Measurements from ENCODE around the gene MYL6. TPM values are rescaled to one million over a fixed set of nuclear protein-coding genes. Genes with fewer than 3 reads are reported as not detected.

MYL6 gene
- total RNA-seq, 1 experiment from 2014 or later = 640 TPM

DNA sequence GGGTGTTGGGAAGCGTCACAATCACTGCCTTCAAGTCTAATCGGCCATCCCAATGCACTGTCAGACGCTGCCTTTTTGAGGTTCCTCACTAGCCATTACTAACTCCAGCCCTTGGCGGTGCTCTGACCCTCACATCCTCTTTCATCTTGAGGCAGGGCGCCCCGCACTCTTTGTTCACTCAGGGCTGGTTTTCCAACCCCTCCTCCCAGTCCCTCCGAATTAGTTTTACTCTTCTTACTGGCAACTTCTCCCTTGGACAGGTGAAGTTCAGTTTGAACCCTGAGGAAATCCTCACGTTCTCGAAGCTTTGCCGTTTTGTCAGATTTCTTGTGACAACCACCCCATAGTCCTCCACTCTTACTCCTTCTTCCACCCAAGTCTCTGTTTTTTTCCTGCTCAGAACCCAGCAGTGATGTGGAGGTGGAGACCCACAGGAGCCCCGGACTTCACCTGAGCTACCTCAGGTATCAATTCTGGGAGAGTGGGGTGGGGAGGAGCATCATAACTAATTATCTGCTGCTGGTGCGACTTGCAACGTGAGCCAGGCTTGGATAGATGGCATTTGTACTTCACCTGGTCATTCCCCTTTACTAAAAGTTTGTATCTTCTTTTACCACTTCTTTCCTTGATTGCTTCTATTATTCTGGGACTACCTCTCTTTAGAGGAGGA is 39.3 kb upstream of the MYL6 start:
- Histone ChIP-seq H3K27me3 (ENCODE audit: low read length) (no peaks in the 10 kb centered on the region), H3K9ac (ENCODE audit: low read length) (peak overlapping the region; percentile 77), H3K9me2 (replicated peaks; ENCODE audit: insufficient read depth, low read length) (no peaks in the 10 kb centered on the region), H3K4me3 (ENCODE audit: low read length) (peak overlapping the region; percentile 74), H3K79me2 (ENCODE audit: low read length) (peaks cover 30% of the 10 kb centered on the region), H3K36me3 (ENCODE audit: insufficient read depth, low read length) (peaks cover 10% of the 10 kb centered on the region), H3K9me3 (ENCODE audit: low read length) (no peaks in the 10 kb centered on the region), H3K4me1 (ENCODE audit: low read length) (peaks cover 25% of the 10 kb centered on the region), H3K27ac (ENCODE audit: low read length) (peak overlapping the region; percentile 61), H4K20me1 (ENCODE audit: insufficient read depth, low read depth, low read length) (no peaks in the 10 kb centered on the region), H3K4me2 (ENCODE audit: low read depth, low read length, poor library complexity, severe bottlenecking) (peak overlapping the region; percentile 94), H2AFZ (ENCODE audit: low read length) (no peak overlapping the region)
- DNase-seq = no peak

DNA sequence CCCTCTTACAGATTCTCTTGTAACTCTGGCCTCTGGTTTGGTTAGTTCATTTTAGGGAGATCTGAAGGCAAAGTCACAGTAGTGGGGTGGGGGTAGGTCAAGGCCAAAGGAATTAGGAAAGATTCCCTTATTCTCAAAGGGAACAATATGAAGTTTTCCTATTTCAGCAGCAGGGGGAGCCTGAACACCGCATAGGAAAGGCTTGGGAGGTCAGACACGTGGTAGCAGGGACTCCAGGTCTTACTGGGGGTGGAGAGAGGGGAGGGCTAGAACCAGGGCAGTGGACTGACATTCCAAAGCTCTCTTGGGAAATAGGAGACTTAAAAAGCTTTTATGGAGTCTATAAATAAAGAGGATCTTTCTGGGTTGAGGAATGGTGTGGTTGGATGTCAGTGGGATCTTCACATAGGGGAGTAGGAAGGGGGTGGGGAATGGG is 38.8 kb upstream of the MYL6 start:
- Histone ChIP-seq H3K4me1 (ENCODE audit: low read length) (peaks cover 25% of the 10 kb centered on the region), H3K79me2 (ENCODE audit: low read length) (peaks cover 32% of the 10 kb centered on the region), H3K36me3 (ENCODE audit: insufficient read depth, low read length) (peaks cover 9% of the 10 kb centered on the region), H3K27ac (ENCODE audit: low read length) (peak overlapping the region; percentile 61), H3K9ac (ENCODE audit: low read length) (peak overlapping the region; percentile 77), H3K4me3 (ENCODE audit: low read length) (peak overlapping the region; percentile 74), H3K9me2 (replicated peaks; ENCODE audit: insufficient read depth, low read length) (no peaks in the 10 kb centered on the region), H3K9me3 (ENCODE audit: low read length) (no peaks in the 10 kb centered on the region), H3K4me2 (ENCODE audit: low read depth, low read length, poor library complexity, severe bottlenecking) (peak overlapping the region; percentile 94), H3K27me3 (ENCODE audit: low read length) (no peaks in the 10 kb centered on the region), H4K20me1 (ENCODE audit: insufficient read depth, low read depth, low read length) (no peaks in the 10 kb centered on the region), H2AFZ (ENCODE audit: low read length) (no peak overlapping the region)
- peak; percentile 87 for DNase-seq

GRCh38 chr12:56120158-56120846 is 37.9 kb upstream of the MYL6 start:
- Histone ChIP-seq H3K4me1 (ENCODE audit: low read length) (peaks cover 21% of the 10 kb centered on the region), H3K27me3 (ENCODE audit: low read length) (no peaks in the 10 kb centered on the region), H3K9me2 (replicated peaks; ENCODE audit: insufficient read depth, low read length) (no peaks in the 10 kb centered on the region), H2AFZ (ENCODE audit: low read length) (no peak overlapping the region), H3K27ac (ENCODE audit: low read length) (no peak overlapping the region), H3K36me3 (ENCODE audit: insufficient read depth, low read length) (peaks cover 9% of the 10 kb centered on the region), H3K4me2 (ENCODE audit: low read depth, low read length, poor library complexity, severe bottlenecking) (peak overlapping the region; percentile 94), H3K9ac (ENCODE audit: low read length) (peak overlapping the region; percentile 77), H3K9me3 (ENCODE audit: low read length) (no peaks in the 10 kb centered on the region), H3K4me3 (ENCODE audit: low read length) (peak overlapping the region; percentile 74; the same call in 1 of the 2 replicates), H3K79me2 (ENCODE audit: low read length) (peaks cover 32% of the 10 kb centered on the region), H4K20me1 (ENCODE audit: insufficient read depth, low read depth, low read length) (no peaks in the 10 kb centered on the region)
- DNase-seq = no peak

DNA sequence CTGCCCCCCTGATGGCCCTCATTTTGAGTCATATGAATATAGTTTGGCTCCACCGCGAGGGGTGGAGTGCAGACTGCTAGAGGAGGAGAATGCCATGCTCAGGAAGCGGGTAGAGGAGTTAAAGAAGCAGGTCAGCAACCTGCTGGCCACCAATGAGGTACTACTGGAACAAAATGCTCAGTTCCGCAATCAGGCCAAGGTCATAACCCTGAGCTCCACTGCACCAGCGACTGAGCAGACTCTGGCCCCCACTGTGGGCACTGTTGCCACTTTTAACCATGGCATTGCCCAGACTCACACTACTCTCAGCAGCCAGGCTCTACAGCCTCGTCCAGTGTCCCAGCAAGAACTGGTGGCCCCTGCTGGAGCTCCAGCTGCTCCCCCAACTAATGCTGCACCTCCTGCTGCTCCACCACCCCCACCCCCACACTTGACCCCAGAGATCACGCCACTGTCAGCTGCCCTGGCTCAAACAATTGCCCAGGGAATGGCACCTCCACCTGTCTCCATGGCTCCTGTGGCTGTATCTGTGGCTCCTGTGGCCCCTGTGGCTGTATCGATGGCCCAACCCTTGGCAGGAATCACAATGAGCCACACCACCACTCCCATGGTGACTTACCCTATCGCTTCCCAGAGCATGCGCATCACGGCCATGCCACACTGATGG is 36.8 kb upstream of the MYL6 start:
- no peaks in the 10 kb centered on the region for H4K20me1 ChIP-seq (ENCODE audit: insufficient read depth, low read depth, low read length)
- no peak overlapping the region for H2AFZ ChIP-seq (ENCODE audit: low read length)
- H3K9ac ChIP-seq (ENCODE audit: low read length) = no peak overlapping the region
- H3K27ac ChIP-seq (ENCODE audit: low read length) = no peak overlapping the region
- H3K27me3 ChIP-seq (ENCODE audit: low read length) = no peaks in the 10 kb centered on the region
- H3K4me3 ChIP-seq (ENCODE audit: low read length) = no peak overlapping the region
- no peaks in the 10 kb centered on the region for H3K9me3 ChIP-seq (ENCODE audit: low read length)
- H3K9me2 ChIP-seq (replicated peaks; ENCODE audit: insufficient read depth, low read length) = no peaks in the 10 kb centered on the region
- peaks cover 32% of the 10 kb centered on the region for H3K79me2 ChIP-seq (ENCODE audit: low read length)
- no peak for DNase-seq
- peaks cover 25% of the 10 kb centered on the region for H3K4me1 ChIP-seq (ENCODE audit: low read length)
- H3K4me2 ChIP-seq (ENCODE audit: low read depth, low read length, poor library complexity, severe bottlenecking) = no peak overlapping the region
- H3K36me3 ChIP-seq (ENCODE audit: insufficient read depth, low read length) = peaks cover 9% of the 10 kb centered on the region

- H3K4me1 ChIP-seq (ENCODE audit: low read length) = peaks cover 38% of the 10 kb centered on the region
- H3K9ac ChIP-seq (ENCODE audit: low read length) = no peak overlapping the region
- H4K20me1 ChIP-seq (ENCODE audit: insufficient read depth, low read depth, low read length) = no peaks in the 10 kb centered on the region
These were observed 35.5 kb upstream of the MYL6 start for GRCh38 chr12:56122637-56123036.

GRCh38 chr12:56124133-56124532 is 34.0 kb upstream of the MYL6 start:
- no peak overlapping the region for H2AFZ ChIP-seq (ENCODE audit: low read length)
- H3K9ac ChIP-seq (ENCODE audit: low read length) = no peak overlapping the region
- H3K79me2 ChIP-seq (ENCODE audit: low read length) = peaks cover 27% of the 10 kb centered on the region

More at GRCh38 chr12:56122637-56123036, 35.5 kb upstream of the MYL6 start:
- no peaks in the 10 kb centered on the region for H3K9me2 ChIP-seq (replicated peaks; ENCODE audit: insufficient read depth, low read length)
- H3K9me3 ChIP-seq (ENCODE audit: low read length) = no peaks in the 10 kb centered on the region
- peaks cover 23% of the 10 kb centered on the region for H3K79me2 ChIP-seq (ENCODE audit: low read length)
- H3K36me3 ChIP-seq (ENCODE audit: insufficient read depth, low read length) = 0 out of 2 replicates have a peak, but pooled peaks cover 6% of the 10 kb centered on the region
- H3K4me2 ChIP-seq (ENCODE audit: low read depth, low read length, poor library complexity, severe bottlenecking) = no peak overlapping the region
- DNase-seq = no peak
- no peak overlapping the region for H3K27ac ChIP-seq (ENCODE audit: low read length)
- no peak overlapping the region for H3K4me3 ChIP-seq (ENCODE audit: low read length)
- H3K27me3 ChIP-seq (ENCODE audit: low read length) = no peaks in the 10 kb centered on the region
- no peak overlapping the region for H2AFZ ChIP-seq (ENCODE audit: low read length)

DNA sequence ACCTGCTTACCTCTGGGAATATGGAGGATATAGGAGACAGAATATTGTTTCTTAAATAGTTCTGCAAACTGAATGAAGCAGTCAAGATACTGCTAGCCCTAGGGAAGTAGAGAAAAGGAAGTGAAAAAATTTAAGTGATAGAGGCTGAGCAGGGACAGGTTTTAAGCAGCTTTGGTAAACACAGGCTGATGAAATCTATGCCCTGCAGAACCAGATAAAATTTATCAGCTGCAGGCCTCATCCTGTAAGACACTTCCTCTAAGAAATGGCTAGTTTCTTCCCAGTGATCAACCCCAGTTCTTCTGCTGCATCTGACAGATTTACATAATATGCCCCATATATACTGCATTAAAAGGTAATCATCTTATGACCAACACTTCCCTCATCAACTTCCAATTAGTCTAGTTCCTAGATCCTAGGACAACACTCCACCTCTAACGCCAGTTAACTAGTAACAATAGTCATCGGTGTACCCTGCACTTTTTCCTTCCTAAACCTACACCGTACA is 31.4 kb upstream of the MYL6 start:
- peak; percentile 67 for DNase-seq
- Histone ChIP-seq H3K4me3 (ENCODE audit: low read length) (peak overlapping the region; percentile 63), H3K27me3 (ENCODE audit: low read length) (no peaks in the 10 kb centered on the region), H3K9me3 (ENCODE audit: low read length) (no peaks in the 10 kb centered on the region), H4K20me1 (ENCODE audit: insufficient read depth, low read depth, low read length) (no peaks in the 10 kb centered on the region), H3K4me1 (ENCODE audit: low read length) (peaks cover 28% of the 10 kb centered on the region), H3K9ac (ENCODE audit: low read length) (peak overlapping the region; percentile 65), H3K9me2 (replicated peaks; ENCODE audit: insufficient read depth, low read length) (no peaks in the 10 kb centered on the region), H2AFZ (ENCODE audit: low read length) (no peak overlapping the region), H3K4me2 (ENCODE audit: low read depth, low read length, poor library complexity, severe bottlenecking) (peak overlapping the region; percentile 90), H3K79me2 (ENCODE audit: low read length) (peaks cover 27% of the 10 kb centered on the region), H3K27ac (ENCODE audit: low read length) (peak overlapping the region; percentile 88), H3K36me3 (ENCODE audit: insufficient read depth, low read length) (peaks cover 14% of the 10 kb centered on the region)

More at GRCh38 chr12:56124133-56124532, 34.0 kb upstream of the MYL6 start:
- H4K20me1 ChIP-seq (ENCODE audit: insufficient read depth, low read depth, low read length) = no peaks in the 10 kb centered on the region
- H3K9me2 ChIP-seq (replicated peaks; ENCODE audit: insufficient read depth, low read length) = no peaks in the 10 kb centered on the region
- DNase-seq = no peak
- H3K36me3 ChIP-seq (ENCODE audit: insufficient read depth, low read length) = 0 out of 2 replicates have a peak, but pooled peaks cover 6% of the 10 kb centered on the region
- no peak overlapping the region for H3K4me2 ChIP-seq (ENCODE audit: low read depth, low read length, poor library complexity, severe bottlenecking)
- peaks cover 33% of the 10 kb centered on the region for H3K4me1 ChIP-seq (ENCODE audit: low read length)
- H3K4me3 ChIP-seq (ENCODE audit: low read length) = no peak overlapping the region
- no peak overlapping the region for H3K27ac ChIP-seq (ENCODE audit: low read length)
- no peaks in the 10 kb centered on the region for H3K9me3 ChIP-seq (ENCODE audit: low read length)
- no peaks in the 10 kb centered on the region for H3K27me3 ChIP-seq (ENCODE audit: low read length)

DNA sequence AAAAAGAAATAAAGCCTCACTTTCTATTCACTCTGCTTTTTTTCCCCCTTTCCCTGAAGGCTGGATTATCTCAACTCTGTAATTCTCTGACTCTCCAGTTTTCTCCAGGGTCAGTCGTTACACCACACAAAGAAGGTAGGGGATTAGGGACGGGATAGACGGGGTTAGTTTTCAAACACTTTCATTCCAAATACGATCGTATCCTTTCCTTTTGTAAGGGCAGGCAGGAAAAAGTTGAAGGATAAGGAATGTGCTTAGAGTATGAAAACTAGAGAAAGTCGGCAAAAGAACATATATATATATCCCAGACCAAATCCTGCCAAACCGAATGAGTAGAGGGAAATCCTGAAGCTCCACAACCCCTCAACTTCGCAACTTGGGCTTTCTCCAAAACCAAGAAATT is 30.7 kb upstream of the MYL6 start:
- no peak for DNase-seq
- Histone ChIP-seq H3K4me1 (ENCODE audit: low read length) (peaks cover 28% of the 10 kb centered on the region), H2AFZ (ENCODE audit: low read length) (no peak overlapping the region)

More for the DNA sequence above, 30.7 kb upstream of the MYL6 start:
- Histone ChIP-seq H4K20me1 (ENCODE audit: insufficient read depth, low read depth, low read length) (no peaks in the 10 kb centered on the region), H3K4me3 (ENCODE audit: low read length) (peak overlapping the region; percentile 63), H3K79me2 (ENCODE audit: low read length) (peaks cover 27% of the 10 kb centered on the region), H3K9me2 (replicated peaks; ENCODE audit: insufficient read depth, low read length) (no peaks in the 10 kb centered on the region), H3K36me3 (ENCODE audit: insufficient read depth, low read length) (peaks cover 18% of the 10 kb centered on the region), H3K27ac (ENCODE audit: low read length) (peak overlapping the region; percentile 88), H3K9me3 (ENCODE audit: low read length) (no peaks in the 10 kb centered on the region), H3K27me3 (ENCODE audit: low read length) (no peaks in the 10 kb centered on the region), H3K4me2 (ENCODE audit: low read depth, low read length, poor library complexity, severe bottlenecking) (peak overlapping the region; percentile 90), H3K9ac (ENCODE audit: low read length) (peak overlapping the region; percentile 65)
